ENCODE data around the gene LDAH. TPM values are rescaled to one million over a fixed set of nuclear protein-coding genes. Genes with fewer than 3 reads are reported as not detected.
A peak's percentile ranks its signal among the peaks of the same experiment; 100 is the strongest.

The LDAH gene
- polyA plus RNA-seq, 1 experiment = 31.4 TPM

GRCh38 chr2:20652141-20652540 is 170.8 kb downstream of the LDAH start:
- POLR2A ChIA-PET = no interaction called here
- Histone ChIP-seq H3K4me3 (ENCODE audit: low read depth, low read length) (no peak overlapping the region), H3K27me3 (ENCODE audit: control insufficient read depth, insufficient read depth, low read length) (peaks cover 19% of the 10 kb centered on the region), H3K27ac (ENCODE audit: low read depth, low read length) (no peak overlapping the region), H3K9me3 (ENCODE audit: control insufficient read depth, insufficient read depth, low read length) (no peaks in the 10 kb centered on the region)
- no peak for DNase-seq (ENCODE audit: low read depth, low spot score)
- CTCF ChIA-PET = interaction anchor here (1.1 to 6.4 kb wide), 12 partner anchors 9 to 326 kb away, joined by 3 to 40 read pairs (median 6); partner anchors contain the start of genes GDF7 and LDAH
- TF ChIP-seq, protein P1, sequence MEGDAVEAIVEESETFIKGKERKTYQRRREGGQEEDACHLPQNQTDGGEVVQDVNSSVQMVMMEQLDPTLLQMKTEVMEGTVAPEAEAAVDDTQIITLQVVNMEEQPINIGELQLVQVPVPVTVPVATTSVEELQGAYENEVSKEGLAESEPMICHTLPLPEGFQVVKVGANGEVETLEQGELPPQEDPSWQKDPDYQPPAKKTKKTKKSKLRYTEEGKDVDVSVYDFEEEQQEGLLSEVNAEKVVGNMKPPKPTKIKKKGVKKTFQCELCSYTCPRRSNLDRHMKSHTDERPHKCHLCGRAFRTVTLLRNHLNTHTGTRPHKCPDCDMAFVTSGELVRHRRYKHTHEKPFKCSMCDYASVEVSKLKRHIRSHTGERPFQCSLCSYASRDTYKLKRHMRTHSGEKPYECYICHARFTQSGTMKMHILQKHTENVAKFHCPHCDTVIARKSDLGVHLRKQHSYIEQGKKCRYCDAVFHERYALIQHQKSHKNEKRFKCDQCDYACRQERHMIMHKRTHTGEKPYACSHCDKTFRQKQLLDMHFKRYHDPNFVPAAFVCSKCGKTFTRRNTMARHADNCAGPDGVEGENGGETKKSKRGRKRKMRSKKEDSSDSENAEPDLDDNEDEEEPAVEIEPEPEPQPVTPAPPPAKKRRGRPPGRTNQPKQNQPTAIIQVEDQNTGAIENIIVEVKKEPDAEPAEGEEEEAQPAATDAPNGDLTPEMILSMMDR (IDR thresholded peaks at IDR 0.05; ENCODE audit: low read depth, low read length) = no peak

- TF ChIP-seq, protein P1 (IDR thresholded peaks at IDR 0.05; ENCODE audit: low read depth, low read length) = no peak
- Histone ChIP-seq H3K27me3 (ENCODE audit: control insufficient read depth, insufficient read depth, low read length) (peaks cover 15% of the 10 kb centered on the region), H3K4me3 (ENCODE audit: low read depth, low read length) (peak overlapping the region; percentile 70), H3K9me3 (ENCODE audit: control insufficient read depth, insufficient read depth, low read length) (no peaks in the 10 kb centered on the region), H3K27ac (ENCODE audit: low read depth, low read length) (no peak overlapping the region)
- no peak for DNase-seq (ENCODE audit: low read depth, low spot score)
- CTCF ChIA-PET = interaction anchor here (0.6 to 6.4 kb wide), 45 partner anchors 10 to 514 kb away, joined by 3 to 40 read pairs (median 5); partner anchors contain the start of genes GDF7, LDAH and RHOB
- POLR2A ChIA-PET = interaction anchor here (1.9 kb wide), 1 partner anchor 204 kb away, joined by 14 read pairs; the partner anchor contains the start of gene RHOB
Observed at GRCh38 chr2:20651731-20652099, 171.2 kb downstream of the LDAH start.

DNA sequence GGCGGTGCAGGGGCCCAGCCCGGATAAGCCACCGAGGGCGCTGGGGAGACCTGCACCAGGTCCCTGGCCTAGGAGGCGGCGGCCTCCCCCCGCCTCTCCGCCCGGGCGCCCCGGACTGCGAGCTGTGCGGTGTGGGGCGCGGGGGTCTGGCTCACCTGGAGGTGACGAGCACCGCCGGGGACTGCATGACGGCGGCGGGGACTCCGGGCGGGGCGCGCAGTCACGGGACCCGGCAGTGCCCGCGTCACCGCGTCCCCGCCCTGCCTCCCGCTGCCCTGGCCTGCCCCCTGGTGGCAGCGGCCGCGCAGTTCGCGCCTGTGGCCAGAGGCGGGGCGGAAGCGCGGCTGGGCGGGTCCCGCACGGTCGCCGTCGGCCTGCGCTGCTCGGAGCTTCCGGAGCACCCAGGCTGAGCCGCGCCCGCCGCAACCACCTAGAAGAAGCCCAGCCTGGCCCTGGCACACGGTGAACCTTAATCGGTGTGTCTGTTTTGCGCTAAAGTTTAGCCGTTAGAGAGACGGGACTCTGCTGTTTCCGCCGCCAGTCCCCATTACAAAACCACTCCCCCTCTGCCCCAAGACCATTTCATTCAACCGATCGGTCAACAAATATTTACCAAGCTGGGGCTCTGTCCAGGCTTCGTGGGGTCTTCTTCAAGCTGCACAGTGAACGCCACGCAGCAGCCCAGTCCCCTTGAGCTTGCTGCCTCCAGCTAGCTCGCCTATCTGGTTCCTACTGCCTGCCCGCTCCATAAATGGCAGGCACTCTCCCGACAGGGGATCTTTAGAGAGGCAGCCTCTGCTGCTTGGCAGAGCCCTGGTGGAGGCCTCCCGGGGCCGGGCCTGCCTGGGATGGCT is 171.8 kb downstream of the LDAH start, which contains the start of gene HS1BP3:
HS1BP3 (minus strand) TSS at position 222 of the 854 bp plus-strand sequence; CDS start at position 187, 35 bp downstream.
- POLR2A ChIA-PET = interaction anchor here (0.7 to 1.9 kb wide), 3 partner anchors 204 to 1162 kb away, joined by 3 to 14 read pairs (median 3); partner anchors contain the start of gene RHOB
- CTCF ChIA-PET = interaction anchor here (0.6 to 6.4 kb wide), 47 partner anchors 10 to 513 kb away, joined by 3 to 40 read pairs (median 5); partner anchors contain the start of genes GDF7, LDAH and RHOB
- no peak for DNase-seq (ENCODE audit: low read depth, low spot score)
- Histone ChIP-seq H3K27me3 (ENCODE audit: control insufficient read depth, insufficient read depth, low read length) (peaks cover 15% of the 10 kb centered on the region), H3K9me3 (ENCODE audit: control insufficient read depth, insufficient read depth, low read length) (no peaks in the 10 kb centered on the region), H3K4me3 (ENCODE audit: low read depth, low read length) (peak within 1 kb of the TSS; percentile 92), H3K27ac (ENCODE audit: low read depth, low read length) (peak within 1 kb of the TSS; percentile 3)
- TF ChIP-seq, protein P1 (IDR thresholded peaks at IDR 0.05; ENCODE audit: low read depth, low read length) = peak; percentile 54

DNA sequence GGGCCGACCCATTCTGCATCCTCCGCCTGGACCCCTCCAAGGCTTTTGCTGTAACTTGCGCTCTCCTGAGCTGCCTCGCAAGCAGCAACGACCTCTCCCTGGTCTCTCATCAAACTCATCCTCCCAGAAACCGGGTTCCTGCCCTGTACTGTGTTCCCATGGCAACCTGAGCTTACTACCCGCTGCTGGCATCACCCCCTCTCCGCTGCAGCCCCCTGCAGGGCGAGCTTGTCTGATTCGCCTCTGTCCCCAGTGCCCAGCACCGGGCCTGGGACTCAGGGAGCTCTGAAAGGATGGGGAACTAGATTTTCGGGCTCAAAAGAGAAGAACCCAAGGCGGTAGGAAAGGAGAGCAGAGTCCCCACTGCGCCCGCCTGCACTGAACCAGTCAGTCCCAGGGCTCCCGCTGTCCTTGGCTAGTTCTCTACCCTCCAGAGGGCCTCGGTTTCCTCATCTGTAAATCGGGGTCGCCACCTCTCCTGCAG is 172.5 kb downstream of the LDAH start:
- TF ChIP-seq, protein P1 (IDR thresholded peaks at IDR 0.05; ENCODE audit: low read depth, low read length) = 0 out of 2 replicates have a peak, but pooled peaks have one; percentile 6
- Histone ChIP-seq H3K9me3 (ENCODE audit: control insufficient read depth, insufficient read depth, low read length) (no peaks in the 10 kb centered on the region), H3K27ac (ENCODE audit: low read depth, low read length) (no peak overlapping the region), H3K27me3 (ENCODE audit: control insufficient read depth, insufficient read depth, low read length) (peaks cover 9% of the 10 kb centered on the region), H3K4me3 (ENCODE audit: low read depth, low read length) (peak overlapping the region; percentile 92)
- ChIA-PET CTCF (interaction anchor here (0.8 to 6.4 kb wide), 22 partner anchors 9 to 324 kb away, joined by 3 to 40 read pairs (median 7); partner anchors contain the start of gene RHOB), POLR2A (interaction anchor here (0.7 to 1.9 kb wide), 3 partner anchors 203 to 1162 kb away, joined by 3 to 14 read pairs (median 3); partner anchors contain the start of gene RHOB)
- no peak for DNase-seq (ENCODE audit: low read depth, low spot score)
